GM21786 (cell line): ENCODE data around the gene AHCYL2.
"Not testable (repeated sequence)": the region's sequence is repeated elsewhere in the genome, so short reads cannot be mapped to it uniquely, and the experiment has no call there.

Experiments used
- ATAC-seq: cut with Tn5 transposase; IDR thresholded peaks from one replicate; pipeline ENCODE4 v1.9.1; 2021; ENCODE audit not compliant: unreplicated experiment

Gene AHCYL2

DNA sequence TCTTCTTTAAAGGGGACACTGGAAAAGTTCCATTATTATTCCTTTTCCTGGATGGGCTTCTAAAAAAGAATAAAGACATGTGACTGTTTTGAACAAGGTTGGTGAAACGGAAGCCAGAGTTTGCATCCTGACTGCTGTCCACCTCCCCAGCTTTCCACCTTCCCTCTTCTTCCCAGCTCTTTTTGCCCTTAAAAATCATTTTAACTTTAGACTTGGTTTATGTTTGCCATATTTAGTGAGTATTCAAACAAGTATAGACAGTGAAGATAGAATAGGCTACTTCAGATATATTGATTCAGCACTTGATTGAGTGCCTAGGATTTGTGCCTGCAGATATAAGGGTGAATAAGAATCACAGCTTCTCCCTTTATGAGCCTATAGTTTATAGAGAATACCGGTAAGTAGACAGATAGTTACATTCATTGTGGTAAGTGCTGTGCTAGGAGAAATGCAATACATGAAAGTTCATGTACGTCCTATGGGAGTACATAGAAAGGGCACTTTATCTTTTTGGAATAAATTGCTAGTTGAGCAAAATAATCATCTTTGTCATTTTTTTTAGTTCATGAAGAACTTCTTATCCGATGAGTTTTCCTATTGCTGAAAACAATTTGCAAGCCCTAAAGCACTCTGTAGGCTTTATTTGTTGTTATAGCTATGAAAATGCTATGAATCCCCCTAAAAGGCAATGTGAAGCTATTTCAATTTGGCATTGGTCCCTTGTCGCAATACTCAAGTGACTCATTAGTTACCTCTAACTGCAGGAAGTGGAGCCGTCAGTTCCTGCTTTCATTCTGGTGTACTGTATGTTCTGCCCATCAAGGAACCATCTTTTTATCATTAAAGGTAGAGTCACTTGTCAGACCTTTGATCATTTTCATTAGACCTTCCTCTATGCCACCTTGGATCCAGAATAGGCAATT is 152.2 kb downstream of the AHCYL2 start:
- ATAC-seq, result peak; percentile 43

GRCh38 chr7:129381710-129382484 is 157.1 kb downstream of the AHCYL2 start:
- ATAC-seq, result no peak

DNA sequence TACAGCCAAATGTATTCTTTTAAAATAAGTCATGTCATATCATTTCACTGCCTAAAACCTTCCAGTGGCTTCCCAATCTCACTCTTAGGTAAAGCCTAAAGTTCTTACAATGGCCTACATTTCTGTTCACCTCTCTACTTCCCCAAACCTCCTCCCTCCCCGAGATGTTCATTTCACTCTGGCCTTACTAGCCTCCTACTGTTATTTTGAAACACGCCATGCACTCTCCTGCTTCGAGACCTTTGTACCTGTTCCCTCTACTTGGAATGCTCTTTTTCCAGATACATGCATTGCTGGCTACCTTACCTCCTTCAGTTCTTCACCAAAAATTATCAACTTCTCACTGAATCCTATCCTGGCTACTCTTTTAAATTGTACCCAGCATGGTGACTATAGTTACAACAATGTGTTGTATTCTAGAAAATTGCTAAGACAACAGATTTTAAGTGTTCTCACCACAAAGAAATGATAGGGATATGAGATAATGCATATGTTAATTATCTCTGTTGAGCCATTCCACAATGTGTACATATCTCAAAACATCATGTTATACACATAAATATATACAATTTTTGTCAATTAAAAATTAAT is 158.8 kb downstream of the AHCYL2 start:
- ATAC-seq, result no peak

GRCh38 chr7:129385116-129385515 is 160.3 kb downstream of the AHCYL2 start:
- no peak for ATAC-seq

DNA sequence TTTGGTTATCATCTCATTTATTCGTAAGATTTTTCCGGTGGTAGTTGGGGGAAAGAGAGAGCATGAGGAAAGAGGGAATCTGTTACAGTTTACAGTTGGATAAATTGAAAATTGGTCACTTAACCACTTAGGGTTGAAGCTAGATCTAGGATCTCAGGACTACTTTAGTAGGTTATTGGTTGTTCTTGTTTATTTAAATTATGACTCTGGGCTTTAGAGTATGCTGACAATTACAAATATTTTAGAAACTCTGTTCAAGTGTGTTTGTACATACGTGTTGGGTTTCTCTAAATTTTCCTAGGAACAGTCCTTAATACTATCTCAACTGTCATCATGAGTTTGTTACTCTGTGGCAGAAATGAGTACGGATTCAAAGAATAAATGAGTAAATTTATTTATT is 160.8 kb downstream of the AHCYL2 start:
- ATAC-seq, result no peak

GRCh38 chr7:129386506-129386905 is 161.7 kb downstream of the AHCYL2 start:
- no peak for ATAC-seq

GRCh38 chr7:129387537-129387936 is 162.7 kb downstream of the AHCYL2 start:
- ATAC-seq, result no peak

- no peak for ATAC-seq
Measured at GRCh38 chr7:129388333-129389098, 163.7 kb downstream of the AHCYL2 start.

DNA sequence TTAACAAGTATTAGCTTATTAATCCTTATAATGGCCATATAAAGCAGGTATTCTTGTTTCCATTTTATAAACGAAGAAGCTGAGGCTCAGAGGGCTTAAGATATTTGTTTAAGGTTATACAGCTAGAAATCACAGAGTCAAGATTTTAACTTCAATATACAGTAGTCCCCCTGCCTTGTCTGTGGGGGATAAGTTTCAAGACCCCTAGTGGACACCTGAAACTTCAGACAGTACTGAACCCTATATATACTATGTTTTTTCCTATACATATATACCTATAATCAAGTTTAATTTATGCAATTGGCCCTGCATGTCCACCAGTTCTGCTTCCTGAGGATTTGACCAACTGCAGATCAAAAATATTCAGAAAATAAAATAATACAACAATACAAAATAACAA is 165.0 kb downstream of the AHCYL2 start:
- no peak for ATAC-seq

- no peak for ATAC-seq
Measured at GRCh38 chr7:129390314-129390713, 165.5 kb downstream of the AHCYL2 start.

DNA sequence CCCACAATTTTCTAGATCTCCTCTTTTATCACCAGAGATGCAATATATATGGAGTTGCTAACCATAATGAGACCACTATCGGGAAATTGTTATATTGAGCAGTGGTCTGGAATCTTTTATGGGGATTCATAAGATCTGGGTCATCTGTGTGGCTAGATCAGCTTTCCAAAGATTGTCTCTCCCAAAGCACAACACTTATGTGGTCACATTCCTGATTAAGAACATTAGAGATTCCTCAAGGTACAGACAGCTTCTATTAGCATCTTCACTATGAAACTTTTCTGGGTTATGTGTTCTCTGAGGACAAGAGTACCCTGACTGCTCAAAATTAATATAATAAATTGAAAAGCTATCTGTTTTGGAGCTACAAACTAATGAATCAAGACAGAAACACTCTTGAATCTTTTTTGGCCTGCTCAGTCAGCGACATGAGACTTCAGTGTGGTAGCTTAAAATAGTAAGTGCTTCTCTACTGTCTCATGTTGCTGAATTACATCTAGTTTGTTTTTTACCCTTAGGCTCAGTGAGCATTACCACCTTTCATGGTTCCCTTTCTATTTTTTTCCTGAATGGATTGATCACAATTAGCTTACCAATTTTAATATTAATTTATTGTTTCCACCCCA is 166.8 kb downstream of the AHCYL2 start:
- no peak for ATAC-seq

- ATAC-seq, result no peak
Measured at GRCh38 chr7:129393255-129393654, 168.4 kb downstream of the AHCYL2 start.

GRCh38 chr7:129394101-129394500 is 169.3 kb downstream of the AHCYL2 start:
- no peak for ATAC-seq

DNA sequence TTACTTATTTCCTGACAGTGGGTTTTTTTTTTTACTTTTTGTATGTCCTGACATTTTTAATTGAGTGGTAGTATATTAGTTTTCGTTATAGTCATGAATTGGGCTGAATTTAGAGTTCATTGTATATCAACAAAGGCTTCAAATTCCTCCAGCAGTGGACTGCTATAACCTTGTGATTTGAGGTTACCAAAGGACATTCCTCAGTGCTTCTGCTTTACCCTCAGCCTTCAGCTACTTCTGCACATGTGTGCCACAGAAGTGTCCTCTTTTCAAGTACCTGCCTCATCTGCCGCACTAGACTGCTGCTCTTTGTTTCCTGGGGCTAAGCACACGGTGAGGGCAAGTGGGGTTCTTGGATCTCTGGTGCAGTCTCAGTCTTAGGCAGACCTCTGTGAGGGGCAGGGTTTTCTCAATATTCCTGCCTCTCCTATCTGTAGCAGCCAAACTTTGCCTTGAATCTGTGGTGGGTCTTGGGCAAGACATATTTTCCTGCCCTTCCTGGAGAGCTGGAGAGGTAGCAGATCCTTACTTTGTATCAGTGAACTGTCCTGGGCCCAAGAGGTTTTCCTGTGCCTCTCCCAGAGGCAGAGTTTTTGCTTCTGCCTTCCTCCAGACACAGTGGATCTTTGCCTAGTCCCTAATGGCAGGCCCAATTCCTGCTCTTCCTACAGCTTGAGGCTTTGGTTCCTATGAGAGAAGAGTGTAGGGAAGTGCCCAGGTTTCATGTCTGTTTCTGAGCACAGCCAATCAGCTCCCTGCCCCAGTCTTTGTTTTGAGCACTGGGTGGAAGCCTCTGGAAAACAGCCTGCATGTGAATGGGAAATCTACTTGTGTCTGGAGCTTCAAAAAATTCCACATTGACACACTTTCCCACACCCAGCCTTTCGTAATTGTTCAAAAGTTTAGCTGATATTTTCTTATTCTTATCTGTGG is 170.4 kb downstream of the AHCYL2 start:
- ATAC-seq, result no peak

- no peak for ATAC-seq
Measured at GRCh38 chr7:129401228-129401966, 176.6 kb downstream of the AHCYL2 start.

- peak; percentile 79 for ATAC-seq
Measured at GRCh38 chr7:129401967-129402860, 177.4 kb downstream of the AHCYL2 start.

GRCh38 chr7:129405527-129405926 is 180.7 kb downstream of the AHCYL2 start:
- ATAC-seq, result no peak

- ATAC-seq, result not testable (repeated sequence)
Measured at GRCh38 chr7:129410238-129410637, 185.4 kb downstream of the AHCYL2 start.
